ENCODE results near the gene TENM3.

- TF ChIP-seq EZH2phosphoT487 (IDR thresholded peaks at IDR 0.05; ENCODE audit: low read depth, severe bottlenecking, unreplicated experiment) (no peak), CTCF (IDR thresholded peaks at IDR 0.05; ENCODE audit: poor library complexity) (no peak), EZH2 (IDR thresholded peaks at IDR 0.05; ENCODE audit: borderline replicate concordance) (no peak)
These were observed 589.3 kb downstream of the TENM3 start for GRCh38 chr4:182832352-182833120.

Measured in hepatocyte (in vitro differentiated cells).